Measurements from ENCODE around the gene CREB1. TPM values are rescaled to one million over a fixed set of nuclear protein-coding genes. Genes with fewer than 3 reads are reported as not detected.
"Not testable (repeated sequence)": the region's sequence is repeated elsewhere in the genome, so short reads cannot be mapped to it uniquely, and the experiment has no call there.

The CREB1 gene
- total RNA-seq, result 21.1 and 38.3 TPM in 2 replicates

DNA sequence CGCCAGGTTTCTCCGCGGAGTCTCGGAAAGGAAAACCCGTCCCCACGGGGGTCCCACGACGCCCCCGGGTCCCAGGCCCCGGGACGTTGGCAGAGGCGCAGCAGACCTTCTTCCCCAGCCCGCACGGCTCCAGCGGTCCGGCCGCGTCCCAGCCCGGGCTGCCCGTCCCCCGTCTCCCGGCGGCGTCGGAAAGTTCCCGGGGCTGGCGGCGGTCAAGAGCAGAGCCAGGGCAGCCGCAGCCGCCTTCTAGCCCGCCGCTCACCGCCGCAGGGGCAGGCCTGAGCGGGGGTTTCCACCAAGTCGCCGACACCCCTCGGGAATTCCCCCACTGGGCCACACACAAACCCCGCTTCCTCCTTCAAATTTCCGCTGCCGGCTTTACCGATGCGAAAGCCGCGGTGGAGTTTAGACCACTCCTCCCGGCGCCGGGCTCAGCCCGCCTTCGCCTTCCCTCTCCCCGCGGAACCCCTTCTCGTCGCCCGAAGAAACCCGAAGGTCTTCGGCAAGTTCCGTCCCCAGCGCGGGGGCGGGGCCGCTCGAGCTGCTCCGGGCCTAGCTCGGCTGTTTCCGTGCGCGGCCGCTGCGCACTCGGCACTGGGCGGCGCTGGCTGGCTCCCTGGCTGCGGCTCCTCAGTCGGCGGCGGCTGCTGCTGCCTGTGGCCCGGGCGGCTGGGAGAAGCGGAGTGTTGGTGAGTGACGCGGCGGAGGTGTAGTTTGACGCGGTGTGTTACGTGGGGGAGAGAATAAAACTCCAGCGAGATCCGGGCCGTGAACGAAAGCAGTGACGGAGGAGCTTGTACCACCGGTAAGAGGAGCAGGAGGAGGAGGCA is at the start of gene CREB1:
Gene CREB1, plus strand, starts transcription at position 633 of the 830 bp plus-strand sequence. CDS start 25,674 bp downstream, outside the sequence.
- peak; percentile 99 for DNase-seq (ENCODE audit: low read depth in 2 of 2)

DNA sequence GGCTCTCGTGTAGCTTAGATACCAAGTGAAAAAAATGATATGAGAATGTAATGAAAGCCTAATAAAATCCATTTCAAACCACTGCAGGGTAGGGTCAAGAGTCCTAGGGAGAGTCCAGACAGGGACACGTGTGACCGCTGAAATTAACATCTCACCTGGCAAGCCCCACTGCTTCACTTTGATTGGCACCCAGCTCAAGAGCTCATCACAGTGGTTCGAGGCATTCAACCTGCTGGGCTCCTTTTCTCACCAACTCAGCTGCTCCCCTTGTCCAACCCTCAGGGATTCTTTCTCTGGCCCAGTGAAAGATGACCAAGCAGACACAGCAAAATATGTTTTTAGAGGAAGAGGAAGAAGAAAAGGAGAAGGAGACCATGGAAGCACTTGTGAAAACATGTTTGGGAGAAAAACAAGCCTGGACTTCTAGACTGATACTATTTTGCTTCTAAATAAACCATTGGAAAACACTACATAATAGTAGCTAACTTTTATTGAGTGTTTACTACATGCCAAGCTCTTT is 49.2 kb upstream of the CREB1 start:
- DNase-seq (ENCODE audit: low read depth in 2 of 2), result no peak

DNA sequence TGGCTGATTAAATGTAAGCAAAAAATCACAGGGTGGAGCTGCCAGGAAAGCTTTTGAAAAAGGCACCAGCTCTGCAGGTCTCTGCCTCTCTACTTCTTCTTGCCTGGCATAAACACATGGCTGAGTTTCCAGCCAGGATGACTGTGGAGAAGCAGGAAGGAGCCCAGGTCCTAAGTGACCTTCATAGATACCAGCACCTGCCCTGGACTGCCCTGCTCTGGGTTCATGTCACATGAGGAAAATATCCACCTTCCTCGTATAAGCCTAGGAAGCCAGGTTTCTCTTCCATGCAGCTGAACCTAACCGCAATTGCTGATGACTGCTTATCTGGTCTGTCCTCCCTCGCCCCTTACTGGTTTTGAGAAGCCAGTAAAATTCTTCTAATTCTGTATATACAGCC is 47.8 kb upstream of the CREB1 start:
- DNase-seq (ENCODE audit: low read depth in 2 of 2), result no peak

DNA sequence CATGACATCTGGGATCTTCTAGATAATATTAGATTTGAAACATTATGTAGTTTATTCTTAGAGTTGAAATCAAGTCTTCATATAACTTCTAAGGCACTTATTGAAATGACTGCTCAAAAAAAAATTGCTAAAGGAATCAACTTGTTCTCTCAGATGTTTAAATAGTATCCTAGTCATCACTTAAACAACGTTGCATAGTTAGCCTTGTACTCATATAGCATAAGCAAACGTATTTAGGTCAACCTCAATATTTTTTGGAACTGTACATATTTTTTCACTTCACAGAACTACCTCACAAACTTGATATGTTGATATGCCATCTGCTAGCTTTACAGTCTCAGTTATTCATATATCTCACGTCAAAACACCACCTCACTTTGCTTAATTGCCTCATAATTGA is 47.1 kb upstream of the CREB1 start:
- DNase-seq (ENCODE audit: low read depth in 2 of 2), result no peak

DNA sequence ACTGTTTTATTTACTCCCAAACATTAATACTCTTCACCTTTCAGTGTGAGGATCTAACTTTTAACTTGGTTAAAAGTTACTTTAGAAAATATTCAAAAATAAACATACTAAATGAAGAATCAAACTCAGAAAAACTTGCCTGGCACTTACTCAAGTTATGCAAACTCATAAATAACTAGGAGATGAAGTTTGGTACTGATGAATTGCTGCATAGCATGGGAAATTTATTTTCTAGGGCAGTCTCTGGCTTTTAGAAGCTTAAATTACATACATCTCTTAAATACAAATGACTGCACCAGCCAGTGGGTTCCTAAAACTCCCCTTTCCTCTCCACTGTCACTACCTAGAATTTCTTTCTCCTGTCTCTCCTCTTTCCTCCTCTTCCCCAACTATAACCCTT is 46.7 kb upstream of the CREB1 start:
- no peak for DNase-seq (ENCODE audit: low read depth in 2 of 2)

DNA sequence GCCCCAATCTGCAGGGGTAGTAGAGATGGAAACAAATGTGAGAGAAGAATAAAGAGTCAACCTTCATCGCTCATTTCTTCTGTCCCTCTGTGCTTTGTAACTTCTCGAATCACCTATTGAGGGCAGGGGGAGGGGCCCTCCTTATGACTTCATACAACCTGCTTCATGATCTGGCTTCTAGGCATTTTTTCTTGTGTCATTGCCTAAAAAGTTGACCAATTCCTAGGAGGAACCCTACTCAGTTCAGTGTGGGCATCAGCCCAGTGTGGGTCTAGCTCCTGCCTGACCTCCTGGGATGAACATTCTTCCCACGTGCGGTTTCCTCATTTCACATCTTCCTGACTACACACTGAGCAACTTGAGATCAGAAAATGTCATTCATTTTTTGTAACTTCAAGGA is 46.3 kb upstream of the CREB1 start:
- no peak for DNase-seq (ENCODE audit: low read depth in 2 of 2)

DNA sequence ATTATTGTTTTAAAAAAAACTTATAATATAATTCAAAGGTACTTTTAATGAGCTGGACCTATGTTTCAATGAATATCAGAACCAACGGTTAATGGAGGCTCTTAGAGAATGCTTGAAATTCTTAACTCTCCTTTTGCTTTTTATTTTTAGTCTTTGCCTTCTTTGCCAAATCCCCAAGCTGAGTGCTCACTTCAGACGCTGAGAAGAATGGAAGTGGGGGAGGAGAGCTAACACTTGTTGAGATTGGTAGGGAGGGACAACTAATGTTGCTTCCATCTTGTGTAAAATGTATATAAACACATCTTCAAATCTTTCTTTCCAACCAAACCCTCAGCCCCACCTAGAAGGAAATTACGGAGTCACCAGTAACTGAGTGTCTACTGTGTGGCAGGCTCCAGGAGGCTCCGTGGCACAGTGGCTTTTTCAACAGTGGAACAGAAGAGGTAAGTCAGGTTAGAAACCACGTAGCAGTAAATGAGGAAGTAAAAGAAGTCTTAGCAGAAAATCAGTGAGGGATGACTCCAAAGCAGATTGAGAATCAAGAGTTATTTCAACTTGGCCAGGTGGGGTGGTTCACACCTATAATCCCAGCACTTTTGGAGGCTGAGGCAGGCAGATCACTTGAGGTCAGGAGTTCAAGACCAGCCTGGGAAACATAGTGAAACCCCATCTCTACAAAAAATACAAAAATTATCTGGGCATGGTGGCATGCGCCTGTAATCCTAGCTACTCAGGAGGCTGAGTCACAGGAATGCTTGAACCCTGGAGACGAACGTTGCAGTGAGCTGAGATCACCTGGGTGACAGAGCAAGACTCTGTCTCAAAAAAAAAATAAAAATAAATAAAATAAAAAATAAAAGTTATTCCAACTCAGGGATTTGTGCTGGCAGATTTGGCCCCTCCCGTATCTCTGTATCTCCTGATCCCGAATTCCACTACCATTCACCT is 45.0 kb upstream of the CREB1 start:
- DNase-seq (ENCODE audit: low read depth in 2 of 2), result no peak

DNA sequence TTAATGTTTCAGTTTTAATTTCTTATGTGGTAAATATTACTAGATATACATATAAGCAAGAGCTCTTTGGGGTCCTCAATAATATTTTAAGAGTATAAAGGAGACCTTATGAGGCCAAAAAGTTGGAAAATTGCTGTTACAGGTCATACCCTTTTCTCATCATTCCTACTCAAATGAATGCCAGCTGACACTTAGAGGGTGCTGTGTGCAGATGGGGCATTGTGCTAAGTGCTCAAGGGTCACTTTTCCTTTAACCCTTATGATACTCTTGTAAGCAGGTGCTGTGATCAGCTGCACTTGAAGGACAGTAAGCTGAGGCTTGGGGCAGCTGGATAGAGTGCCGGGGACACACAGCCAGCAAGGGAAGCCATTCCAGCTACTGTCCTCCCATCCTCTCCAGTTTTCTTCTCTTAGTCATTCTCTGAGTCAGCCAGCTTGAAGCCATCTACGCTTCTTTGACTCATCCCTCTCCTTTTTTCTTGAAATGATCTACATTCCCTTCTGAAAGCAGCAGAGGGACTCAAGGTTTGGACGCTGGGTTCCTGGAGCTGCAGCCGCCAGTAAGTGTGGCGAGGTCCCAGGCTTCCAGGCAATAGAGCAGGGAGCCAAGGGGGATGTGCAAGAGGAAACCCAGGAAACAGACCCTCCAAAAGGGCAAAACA is 42.0 kb upstream of the CREB1 start:
- peak in 1 of 2 donors; percentile 71 for DNase-seq (ENCODE audit: low read depth in 2 of 2)

DNA sequence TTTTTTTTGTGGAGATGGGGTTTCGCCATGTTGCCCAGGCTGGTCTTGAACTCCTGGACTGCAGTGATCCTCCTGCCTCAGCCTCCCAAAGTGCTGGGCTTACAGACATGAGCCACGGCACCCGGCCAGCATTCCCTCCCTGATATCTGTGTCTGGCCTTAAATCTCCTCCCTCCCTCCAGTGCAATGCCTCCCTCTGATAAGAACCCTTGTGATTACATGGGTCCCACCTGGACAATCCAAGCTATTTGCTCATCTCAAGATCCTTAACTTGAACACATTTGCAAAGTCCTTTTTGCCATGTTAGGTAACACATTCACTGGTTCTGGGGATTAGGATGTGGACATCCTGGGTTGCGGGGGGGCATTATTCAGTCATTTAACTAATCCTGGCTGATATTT is 40.5 kb upstream of the CREB1 start:
- no peak for DNase-seq (ENCODE audit: low read depth in 2 of 2)

DNA sequence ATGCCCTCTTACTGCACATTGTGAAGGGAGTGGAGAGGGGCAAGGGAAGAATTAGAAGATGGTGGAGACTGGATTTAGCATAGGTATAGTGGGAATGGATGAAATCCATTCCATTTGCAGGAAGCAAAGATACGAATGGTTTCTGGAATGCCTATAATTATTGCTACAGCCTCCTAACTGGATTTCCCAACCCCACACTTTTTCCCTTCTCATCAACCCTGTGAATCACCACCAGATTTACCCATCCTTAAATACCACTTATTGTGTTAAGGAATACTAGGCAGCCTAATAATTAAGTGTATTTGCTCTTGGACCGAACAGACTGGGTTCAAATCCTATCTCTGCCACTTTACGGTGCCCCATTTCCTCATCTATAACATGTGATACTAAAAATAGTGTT is 39.3 kb upstream of the CREB1 start:
- no peak for DNase-seq (ENCODE audit: low read depth in 2 of 2)

DNA sequence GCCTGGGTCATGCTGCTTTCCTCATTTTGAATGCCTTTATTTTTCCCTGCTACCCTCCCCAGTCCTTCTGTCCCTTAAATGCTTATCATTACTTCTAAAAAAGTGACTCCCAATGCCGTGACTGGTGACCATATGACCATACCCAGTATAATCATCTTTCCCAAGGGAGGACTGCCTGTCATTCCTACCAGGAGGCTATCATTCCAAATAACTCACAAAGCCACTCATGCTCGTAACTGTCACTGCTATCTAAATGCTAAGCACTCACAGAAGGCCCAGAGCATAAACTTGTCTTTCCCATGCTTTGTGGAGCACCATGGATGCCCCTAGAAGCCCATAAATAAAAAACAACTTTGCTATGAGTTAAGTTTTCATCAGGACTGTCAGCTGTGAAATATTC is 38.7 kb upstream of the CREB1 start:
- DNase-seq (ENCODE audit: low read depth in 2 of 2), result no peak

DNA sequence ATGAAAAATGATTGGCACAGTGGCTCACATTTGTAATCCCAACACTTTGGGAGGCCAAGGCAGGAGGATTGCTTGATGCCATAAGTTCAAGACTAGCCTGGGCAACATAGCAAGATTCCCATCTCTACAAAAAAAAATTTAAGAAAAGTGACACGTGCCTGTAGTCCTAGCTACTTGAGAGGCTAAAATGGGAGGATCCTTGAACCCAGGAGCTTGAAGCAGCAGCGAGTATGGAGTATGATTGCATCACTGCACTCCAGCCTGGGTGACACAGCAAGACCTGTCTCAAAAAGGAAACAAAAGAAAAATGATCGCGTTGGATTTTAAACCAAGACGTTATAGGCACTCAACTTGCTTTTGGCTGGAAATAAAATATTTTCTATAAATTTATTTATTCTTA is 37.8 kb upstream of the CREB1 start:
- no peak for DNase-seq (ENCODE audit: low read depth in 2 of 2)

DNA sequence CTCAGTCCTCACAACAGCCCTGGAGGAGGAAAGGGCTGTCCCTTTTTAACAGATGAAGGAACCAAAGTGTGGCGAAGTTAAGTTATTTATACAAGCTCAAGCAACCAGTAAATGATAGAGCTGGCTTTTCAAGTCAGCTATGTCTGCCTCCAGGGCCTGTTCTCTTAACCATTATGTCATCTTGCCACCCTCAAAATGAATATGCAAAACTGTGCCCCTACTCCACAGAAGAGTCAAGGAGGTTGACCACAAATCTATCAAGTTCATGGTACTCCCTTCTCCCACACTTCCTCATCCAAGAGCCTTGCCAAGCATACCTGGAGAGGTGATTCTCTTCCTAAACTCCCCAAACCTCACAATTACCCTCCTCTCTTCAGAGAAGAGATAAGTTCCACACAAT is 37.3 kb upstream of the CREB1 start:
- DNase-seq (ENCODE audit: low read depth in 2 of 2), result no peak

DNA sequence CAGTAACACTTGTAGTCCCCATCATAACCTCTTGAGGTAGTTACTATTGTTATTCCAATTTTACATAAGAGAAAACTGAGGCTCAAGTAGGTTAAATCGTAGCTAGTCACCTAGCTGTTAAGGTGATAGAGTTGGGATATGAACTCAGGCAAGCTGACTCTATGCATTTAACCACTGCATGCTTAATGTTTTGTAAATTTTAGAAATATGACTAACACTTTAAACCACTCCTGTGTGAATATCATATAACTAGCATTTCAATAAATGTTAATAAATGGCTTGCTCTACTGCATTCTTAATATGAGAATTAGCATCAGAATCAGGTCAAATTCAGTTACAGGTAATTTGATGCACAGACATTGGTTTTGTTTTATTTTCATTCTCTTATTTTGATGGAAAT is 35.6 kb upstream of the CREB1 start:
- DNase-seq (ENCODE audit: low read depth in 2 of 2), result no peak

DNA sequence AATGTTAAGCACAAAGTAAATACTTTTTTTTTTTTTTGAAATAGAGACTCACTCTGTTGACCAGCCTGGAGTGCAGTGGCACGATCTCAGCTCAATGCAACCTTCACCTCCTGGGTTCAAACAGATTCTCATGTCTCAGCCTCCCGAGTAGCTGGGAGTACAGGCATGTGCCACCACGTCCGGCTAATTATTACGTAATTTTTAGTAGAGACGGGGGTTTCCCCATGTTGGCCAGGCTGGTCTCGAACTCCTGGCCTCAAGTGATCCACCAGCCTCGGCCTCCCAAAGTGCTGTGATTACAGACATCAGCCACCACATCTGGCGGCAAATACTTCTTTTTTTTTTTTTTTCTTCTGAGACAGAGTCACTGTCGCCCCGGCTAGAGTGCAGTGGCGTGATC is 32.8 kb upstream of the CREB1 start:
- DNase-seq (ENCODE audit: low read depth in 2 of 2), result not testable (repeated sequence)

DNA sequence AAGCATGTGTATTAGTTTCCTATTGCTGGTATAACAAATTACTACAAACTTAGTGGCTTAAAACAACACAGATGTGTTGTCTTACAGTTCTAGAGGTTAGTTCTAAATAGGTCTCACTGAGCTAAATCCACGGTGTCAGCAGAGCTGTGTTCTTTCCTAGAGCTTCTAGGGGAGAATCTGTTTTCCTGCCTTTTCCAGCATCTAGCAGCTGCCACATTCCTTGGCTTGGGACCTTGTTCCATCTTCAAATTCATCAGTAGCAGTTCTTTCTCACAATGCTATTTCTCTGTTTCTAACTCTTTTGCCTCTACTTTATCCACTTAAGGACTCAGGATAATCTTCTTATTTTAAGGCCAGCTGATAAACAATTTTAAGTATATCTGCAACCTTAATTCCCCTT is 32.2 kb upstream of the CREB1 start:
- DNase-seq (ENCODE audit: low read depth in 2 of 2), result no peak

DNA sequence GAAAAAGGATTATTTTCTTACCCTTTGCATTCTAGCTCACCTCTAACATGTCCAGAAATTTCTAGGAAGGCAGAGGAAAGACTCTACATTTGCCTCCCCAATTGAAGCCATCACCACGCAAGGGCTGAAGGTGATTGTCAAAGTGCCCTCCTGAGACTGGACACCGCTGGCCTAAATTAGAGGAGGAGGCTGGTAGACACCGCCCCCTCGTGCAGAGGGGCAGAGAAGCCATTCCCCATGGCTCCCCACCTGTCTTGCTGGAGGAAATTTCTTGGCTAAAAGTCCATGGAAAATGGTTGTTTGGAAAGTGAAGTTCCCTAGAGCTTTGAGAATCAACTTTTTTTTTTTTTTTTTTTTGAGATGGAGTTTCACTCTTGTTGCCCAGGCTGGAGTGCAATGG is 31.3 kb upstream of the CREB1 start:
- no peak for DNase-seq (ENCODE audit: low read depth in 2 of 2)

DNA sequence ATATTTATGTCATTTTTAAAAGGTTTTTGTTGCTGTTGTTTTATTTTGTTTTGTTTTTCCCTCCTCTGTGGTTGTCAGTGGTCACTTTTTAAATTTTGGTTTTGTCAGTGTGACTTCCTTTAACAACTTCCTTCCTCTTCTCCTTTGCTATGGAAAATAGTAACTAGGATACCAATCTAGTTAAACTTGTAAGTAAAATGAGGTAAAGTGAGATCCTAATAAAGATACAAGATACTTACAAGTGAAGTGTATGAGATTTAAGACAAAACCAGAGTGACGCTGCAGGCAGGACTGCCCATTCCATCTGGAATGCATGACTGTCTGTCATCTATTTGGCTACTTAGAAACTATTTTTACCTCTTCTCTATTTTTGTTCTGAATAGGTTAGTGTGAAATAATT is 30.6 kb upstream of the CREB1 start:
- DNase-seq (ENCODE audit: low read depth in 2 of 2), result peak; percentile 40 to 81

DNA sequence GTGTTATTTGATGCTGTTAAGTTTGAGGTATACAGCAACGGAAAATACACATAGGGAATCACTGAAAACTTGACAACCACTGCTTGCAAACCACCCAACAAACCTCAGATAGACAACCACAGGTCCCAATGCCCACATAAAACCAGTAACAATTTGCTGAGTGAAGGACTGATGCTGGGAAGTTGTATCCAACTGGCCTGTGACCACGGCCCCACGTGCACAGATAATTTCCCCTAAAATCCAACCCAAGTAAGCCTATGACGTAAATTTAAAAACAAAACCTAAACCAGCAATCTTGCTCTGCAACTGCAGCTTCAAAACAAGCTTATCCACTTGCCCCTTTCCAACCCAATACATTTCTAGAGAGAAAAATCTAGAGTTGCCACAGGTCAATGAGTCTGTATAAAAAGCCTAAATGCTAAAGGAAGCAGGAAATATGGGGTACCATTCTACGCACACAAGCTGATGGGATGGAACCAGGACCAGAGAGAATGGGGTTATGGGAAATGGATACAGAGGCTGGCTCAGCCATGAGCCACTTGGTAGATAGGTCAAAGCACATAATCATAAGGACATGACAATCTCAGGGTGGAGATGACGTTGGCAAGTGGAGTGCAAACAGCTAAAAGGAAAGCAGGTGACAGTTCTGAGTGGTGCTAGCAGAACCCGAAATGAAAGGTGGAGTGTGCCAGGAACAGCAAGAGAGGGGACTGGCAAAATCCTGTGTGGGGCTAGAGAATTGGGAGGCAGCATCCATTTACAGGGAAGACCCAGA is 27.8 kb upstream of the CREB1 start:
- no peak for DNase-seq (ENCODE audit: low read depth in 2 of 2)

DNA sequence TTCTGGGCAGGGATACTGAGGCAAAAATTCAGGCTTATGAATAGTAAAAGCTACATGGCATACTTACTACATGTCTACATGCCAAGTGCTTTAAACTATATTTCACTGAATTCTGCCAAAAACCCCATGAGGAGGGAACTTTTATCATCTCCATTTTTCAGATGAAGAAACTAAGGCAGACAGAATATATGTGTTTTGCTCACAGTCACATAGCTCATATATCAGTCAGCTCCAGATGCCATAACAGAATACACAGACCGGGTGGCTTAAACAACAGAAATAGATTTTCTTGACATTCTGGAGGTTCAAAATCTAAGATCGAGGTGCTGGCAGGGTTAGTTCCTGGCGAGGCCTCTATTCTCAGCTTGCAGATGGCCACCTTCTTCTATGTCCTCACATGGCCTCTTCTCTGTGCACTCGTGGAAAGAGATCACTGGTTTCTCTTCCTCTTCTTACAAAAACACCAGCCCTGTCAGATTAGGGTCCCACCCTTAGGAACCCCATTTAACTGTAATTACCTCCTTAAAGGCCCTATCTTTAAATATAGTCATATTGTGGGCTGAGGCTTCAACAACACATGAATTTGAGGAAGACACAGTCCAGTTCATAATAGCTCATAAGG is 27.1 kb upstream of the CREB1 start:
- DNase-seq (ENCODE audit: low read depth in 2 of 2), result no peak

DNA sequence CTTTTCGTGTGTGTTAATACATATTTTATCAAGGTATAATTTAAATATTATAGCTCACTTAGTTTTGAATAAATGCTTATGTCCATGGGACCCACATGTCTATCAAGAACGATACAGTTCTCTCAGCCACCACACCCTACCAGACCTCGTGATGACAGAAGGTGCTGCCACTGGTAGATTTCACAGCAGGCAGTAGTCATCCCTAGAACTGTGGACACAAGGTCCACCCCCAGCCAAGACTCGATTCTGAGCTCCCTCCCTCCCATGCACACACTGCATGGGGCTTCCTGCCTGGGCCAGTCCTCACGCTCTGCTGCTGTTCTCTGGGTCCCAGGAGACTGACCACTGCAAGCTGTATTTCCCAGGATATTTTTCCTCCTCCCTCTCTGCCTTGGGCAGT is 26.5 kb upstream of the CREB1 start:
- no peak for DNase-seq (ENCODE audit: low read depth in 2 of 2)
